Stomach smooth muscle (tissue), 2 donors: Measurements from ENCODE around the gene DNAH6.

Source experiments
- H3K27ac ChIP-seq: one replicate; pipeline ENCODE4 v1.7.0; 2013; ENCODE audit warnings: mild to moderate bottlenecking, low read length, inconsistent platforms
- H3K27me3 ChIP-seq, 2 donors: one replicate each; pipeline ENCODE4 v1.7.0; 2013; ENCODE audit warnings: low read length in 2 of 2; ENCODE audit not compliant: insufficient read depth in 2 of 2, control insufficient read depth in 1 of 2
- H3K36me3 ChIP-seq, 2 donors: one replicate each; pipeline ENCODE4 v1.7.0; 2013; ENCODE audit warnings: low read length in 2 of 2; ENCODE audit not compliant: control insufficient read depth in 2 of 2, insufficient read depth in 2 of 2
- H3K4me1 ChIP-seq: one replicate; pipeline ENCODE4 v1.7.0; 2013; ENCODE audit warnings: low read length; ENCODE audit not compliant: control insufficient read depth, insufficient read depth
- H3K4me3 ChIP-seq, 2 donors: one replicate each; pipeline ENCODE4 v1.7.0; 2013; ENCODE audit warnings: low read length in 2 of 2
- H3K9ac ChIP-seq, 2 donors: one replicate each; pipeline ENCODE4 v1.7.0; 2013; ENCODE audit warnings: low read length in 2 of 2, mild to moderate bottlenecking in 1 of 2
- H3K9me3 ChIP-seq, 2 donors: one replicate each; pipeline ENCODE4 v1.7.0; 2013; ENCODE audit warnings: low read length in 2 of 2; ENCODE audit not compliant: control insufficient read depth in 2 of 2
- donor health status: healthy.
- donor health status: Pancreatic carcinoma.

Gene DNAH6

DNA sequence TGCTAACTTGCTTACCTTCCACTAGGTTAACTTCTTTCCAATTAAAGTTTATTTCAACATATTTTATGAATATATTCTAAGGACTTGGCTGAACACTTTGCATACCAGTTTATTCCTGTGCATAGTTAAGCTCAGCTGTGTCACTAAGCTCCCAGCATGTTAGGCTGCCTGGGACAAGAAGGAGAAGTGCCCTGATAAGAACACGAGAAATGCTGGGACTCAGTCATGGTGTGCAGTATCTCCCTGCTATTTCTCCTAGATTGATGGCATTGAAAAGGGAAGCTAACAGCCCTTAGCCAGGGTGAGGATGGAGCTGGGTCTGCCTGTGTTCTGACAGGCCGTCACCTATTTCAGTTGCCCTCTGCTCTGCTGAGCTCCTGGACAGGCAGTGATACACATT lies 200.3 kb downstream of the DNAH6 start:
- Histone ChIP-seq H3K27ac (no peak overlapping the region), H3K9me3 (no peaks in the 10 kb centered on the region), H3K4me1 (no peaks in the 10 kb centered on the region), H3K4me3 (no peak overlapping the region), H3K27me3 (no peaks in the 10 kb centered on the region), H3K9ac (no peak overlapping the region), H3K36me3 (no peaks in the 10 kb centered on the region)

DNA sequence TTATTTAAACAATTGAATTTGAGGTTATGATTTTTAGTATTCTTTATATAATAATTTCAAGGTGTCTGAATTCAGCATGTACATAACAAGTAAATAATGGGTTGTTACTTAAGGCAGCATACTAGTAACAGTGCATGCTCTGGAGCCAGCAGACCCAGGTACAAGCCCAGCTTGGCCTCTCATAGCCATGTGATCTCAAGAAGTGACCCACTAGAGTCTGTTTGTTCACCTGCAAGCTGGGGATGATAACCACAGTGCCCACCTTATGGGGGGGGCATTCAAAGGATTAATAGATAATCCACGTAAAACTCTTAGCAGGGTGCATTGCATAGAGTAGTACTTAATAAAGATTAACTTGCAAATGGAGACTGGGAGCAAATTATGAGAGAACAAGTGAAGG lies 201.0 kb downstream of the DNAH6 start:
- H3K9me3 ChIP-seq, result no peaks in the 10 kb centered on the region
- H3K36me3 ChIP-seq, result no peaks in the 10 kb centered on the region
- no peak overlapping the region for H3K9ac ChIP-seq
- H3K27me3 ChIP-seq, result no peaks in the 10 kb centered on the region
- no peaks in the 10 kb centered on the region for H3K4me1 ChIP-seq
- H3K27ac ChIP-seq, result no peak overlapping the region
- no peak overlapping the region for H3K4me3 ChIP-seq

DNA sequence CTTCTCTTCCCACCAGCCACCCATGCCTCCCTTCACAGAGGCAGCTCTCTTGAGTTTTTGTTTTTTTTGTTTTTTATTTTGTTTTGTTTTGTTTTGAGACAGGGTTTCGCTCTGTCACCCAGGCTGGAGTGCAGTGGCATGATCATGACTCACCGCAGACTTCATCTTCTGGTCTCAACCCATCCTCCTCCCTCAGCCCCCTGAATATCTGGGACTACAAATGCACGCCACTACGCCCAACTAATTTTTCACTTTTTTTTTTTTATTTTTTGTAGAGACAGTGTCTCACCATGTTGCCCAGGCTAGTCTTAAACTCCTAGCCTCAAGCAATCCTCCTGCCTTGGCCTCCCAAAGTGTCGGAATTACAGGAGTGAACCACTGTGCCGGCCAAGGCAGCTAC lies 203.1 kb downstream of the DNAH6 start:
- Histone ChIP-seq H3K36me3 (no peaks in the 10 kb centered on the region), H3K9ac (no peak overlapping the region), H3K4me3 (no peak overlapping the region), H3K9me3 (no peaks in the 10 kb centered on the region), H3K27me3 (no peaks in the 10 kb centered on the region), H3K4me1 (no peaks in the 10 kb centered on the region), H3K27ac (no peak overlapping the region)

DNA sequence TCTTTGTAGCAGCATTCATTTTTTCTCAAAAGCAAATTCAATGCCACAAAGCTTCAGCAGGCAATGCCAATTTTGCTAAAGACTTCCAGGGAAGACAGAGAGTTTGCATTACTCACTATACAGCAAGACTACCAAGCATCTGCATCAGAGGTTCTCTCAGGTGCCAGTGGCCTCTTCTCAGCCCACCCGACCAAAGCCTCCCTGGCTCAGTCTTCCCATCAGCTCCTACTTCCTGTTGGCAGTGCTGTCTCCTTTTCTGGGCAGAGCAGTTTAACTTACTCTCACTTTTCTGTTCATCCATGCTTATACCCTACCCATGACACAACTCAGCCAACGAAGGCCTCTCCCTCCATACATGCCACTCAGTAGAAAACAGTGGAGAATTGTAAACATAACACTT lies 207.5 kb downstream of the DNAH6 start:
- H3K9me3 ChIP-seq, result no peaks in the 10 kb centered on the region
- H3K27me3 ChIP-seq, result no peaks in the 10 kb centered on the region
- H3K4me3 ChIP-seq, result no peak overlapping the region
- no peak overlapping the region for H3K9ac ChIP-seq
- no peak overlapping the region for H3K27ac ChIP-seq
- no peaks in the 10 kb centered on the region for H3K4me1 ChIP-seq
- no peaks in the 10 kb centered on the region for H3K36me3 ChIP-seq

DNA sequence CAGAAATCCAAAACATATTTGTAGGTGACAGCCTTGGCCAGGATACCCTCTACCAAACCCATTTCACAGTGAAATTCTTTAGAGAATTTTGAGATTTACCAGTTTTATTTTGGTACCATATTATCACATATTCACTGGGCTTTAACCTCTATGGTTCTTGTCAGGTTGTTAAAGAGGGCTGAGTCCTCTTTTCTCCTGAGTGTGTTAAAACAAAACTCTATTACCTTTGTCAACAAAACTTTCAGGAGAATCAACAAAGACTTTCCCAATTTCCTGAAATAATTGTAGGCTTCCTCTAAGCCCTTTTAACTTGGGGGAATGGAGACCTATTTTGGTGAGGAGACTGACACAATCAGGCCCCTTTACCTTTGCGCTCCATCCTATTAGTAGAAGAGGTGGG lies 209.4 kb downstream of the DNAH6 start:
- H3K4me3 ChIP-seq, result no peak overlapping the region
- H3K9me3 ChIP-seq, result no peaks in the 10 kb centered on the region
- no peaks in the 10 kb centered on the region for H3K27me3 ChIP-seq
- H3K4me1 ChIP-seq, result no peaks in the 10 kb centered on the region
- no peak overlapping the region for H3K27ac ChIP-seq
- H3K36me3 ChIP-seq, result no peaks in the 10 kb centered on the region
- no peak overlapping the region for H3K9ac ChIP-seq

DNA sequence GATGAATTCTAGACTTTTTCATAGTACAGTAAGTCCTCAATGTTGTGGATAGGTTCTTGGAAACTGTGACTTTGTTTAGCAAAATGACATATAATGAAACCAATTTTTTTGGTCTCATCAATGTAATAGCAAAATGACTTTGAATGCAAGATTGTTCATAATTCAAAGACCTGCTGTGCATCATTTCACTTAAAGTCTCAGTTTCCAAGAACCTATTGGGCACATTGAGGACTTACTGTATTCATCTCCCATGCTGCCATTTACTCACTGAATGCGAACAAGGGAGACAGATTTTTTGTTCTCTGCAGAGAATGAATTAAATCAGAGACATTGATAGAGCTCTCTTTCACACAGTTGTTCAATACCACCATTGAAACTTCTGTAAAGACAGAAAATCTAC lies 211.0 kb downstream of the DNAH6 start:
- H3K9me3 ChIP-seq, result no peaks in the 10 kb centered on the region
- no peak overlapping the region for H3K4me3 ChIP-seq
- H3K4me1 ChIP-seq, result no peaks in the 10 kb centered on the region
- no peak overlapping the region for H3K9ac ChIP-seq
- no peaks in the 10 kb centered on the region for H3K36me3 ChIP-seq
- no peak overlapping the region for H3K27ac ChIP-seq
- H3K27me3 ChIP-seq, result no peaks in the 10 kb centered on the region

DNA sequence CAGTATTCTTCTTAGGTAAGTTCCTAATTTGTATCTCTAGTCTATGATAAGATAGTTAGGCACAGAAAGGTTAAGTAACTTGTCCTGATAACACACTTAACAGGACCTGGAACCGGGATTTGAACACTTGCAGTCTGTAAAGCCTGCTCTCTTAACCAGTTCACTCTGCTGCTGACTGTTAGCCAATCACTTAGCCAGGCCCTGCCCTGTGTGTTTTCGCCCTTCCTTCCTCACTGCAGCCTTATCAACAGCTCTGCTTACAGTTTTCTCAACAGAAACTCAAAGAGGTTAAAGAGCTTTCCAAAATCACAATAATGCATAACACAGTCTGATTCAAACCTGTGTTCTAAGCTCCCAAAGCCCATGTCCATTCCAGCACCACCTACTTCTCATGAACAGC lies 212.9 kb downstream of the DNAH6 start:
- Histone ChIP-seq H3K27me3 (no peaks in the 10 kb centered on the region), H3K9ac (no peak overlapping the region), H3K9me3 (no peaks in the 10 kb centered on the region), H3K4me1 (no peaks in the 10 kb centered on the region), H3K27ac (no peak overlapping the region), H3K4me3 (no peak overlapping the region), H3K36me3 (no peaks in the 10 kb centered on the region)

DNA sequence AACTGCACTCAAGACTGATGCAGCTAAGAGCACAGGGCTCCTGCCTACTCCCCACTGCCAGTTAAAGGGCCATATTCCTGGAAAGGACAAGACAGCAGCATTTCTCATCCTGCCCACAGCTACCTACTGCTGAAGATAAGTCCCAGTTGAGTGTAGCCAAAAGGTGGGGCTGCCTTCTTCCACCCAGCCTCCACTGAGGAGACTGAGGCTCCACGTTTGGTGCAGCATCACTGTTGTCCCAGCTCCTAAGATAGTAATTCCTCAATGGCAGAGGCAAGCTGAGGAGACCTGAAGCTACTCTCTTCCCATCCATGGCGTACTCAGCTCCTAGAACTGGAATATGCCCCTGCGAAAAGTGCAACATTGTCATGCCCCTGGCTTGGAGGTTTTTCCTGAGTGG lies 214.9 kb downstream of the DNAH6 start:
- Histone ChIP-seq H3K36me3 (no peaks in the 10 kb centered on the region), H3K27ac (no peak overlapping the region), H3K9ac (no peak overlapping the region), H3K9me3 (no peaks in the 10 kb centered on the region), H3K4me3 (no peak overlapping the region), H3K4me1 (no peaks in the 10 kb centered on the region), H3K27me3 (no peaks in the 10 kb centered on the region)

DNA sequence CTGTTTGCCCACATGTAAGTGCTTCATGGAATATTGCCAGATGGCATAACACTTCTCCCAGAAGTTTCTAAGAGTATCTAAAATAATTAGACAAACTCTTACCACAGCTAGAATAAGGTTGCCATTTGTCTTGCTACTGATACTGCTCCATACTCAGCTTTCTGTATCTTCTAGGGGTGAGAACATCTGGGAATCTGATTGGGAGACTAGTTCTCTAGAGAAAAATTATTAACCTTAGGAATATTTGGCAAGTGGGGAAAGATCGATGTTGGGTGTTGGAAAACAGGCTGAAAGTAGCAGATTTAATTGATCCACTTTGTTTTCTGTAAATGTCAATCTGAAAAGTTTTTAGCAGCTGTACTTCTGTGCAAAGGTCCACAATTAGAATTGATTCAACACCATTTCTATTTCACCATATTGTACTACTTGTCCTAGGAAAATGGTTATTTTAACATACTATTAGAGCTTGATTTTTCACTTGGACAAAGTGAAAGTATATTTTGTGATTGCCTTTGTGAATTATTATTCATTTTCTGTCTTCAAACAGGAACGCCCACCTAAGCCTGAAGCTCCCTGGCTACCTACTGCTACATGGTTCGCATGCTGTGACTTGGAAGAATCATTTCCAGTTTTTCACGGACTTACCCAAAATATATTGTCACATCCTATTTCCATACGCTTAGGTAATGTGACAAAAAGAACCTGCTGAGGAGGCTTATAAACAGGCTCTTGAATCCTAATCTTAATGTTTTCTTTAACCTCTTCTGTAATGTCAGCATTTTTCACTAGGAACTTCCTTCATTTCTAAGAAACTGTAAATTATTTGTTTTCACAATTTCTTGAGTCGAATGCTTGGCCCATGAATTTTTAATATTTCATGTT lies 216.8 kb downstream of the DNAH6 start:
- no peaks in the 10 kb centered on the region for H3K27me3 ChIP-seq
- H3K27ac ChIP-seq, result no peak overlapping the region
- H3K4me3 ChIP-seq, result no peak overlapping the region
- H3K36me3 ChIP-seq, result no peaks in the 10 kb centered on the region
- H3K9ac ChIP-seq, result no peak overlapping the region
- no peaks in the 10 kb centered on the region for H3K9me3 ChIP-seq
- H3K4me1 ChIP-seq, result no peaks in the 10 kb centered on the region

DNA sequence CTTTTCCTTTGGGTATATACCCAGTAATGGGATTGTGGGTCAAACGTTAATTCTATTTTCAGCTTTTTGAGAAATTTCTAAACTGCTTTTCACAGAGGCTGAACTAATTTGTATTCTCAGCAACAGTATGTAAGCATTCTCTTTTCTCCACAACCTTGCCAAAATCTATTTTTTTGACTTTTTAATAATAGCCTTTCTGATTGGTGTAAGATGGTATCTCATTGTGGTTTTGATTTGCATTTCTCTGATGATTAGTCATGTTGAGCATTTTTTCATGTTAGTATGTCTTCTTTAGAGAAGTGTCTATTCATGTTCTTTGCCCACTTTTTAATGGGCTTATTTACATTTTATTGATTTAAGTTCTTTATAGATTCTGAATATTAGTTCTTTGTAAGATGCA lies 219.1 kb downstream of the DNAH6 start:
- Histone ChIP-seq H3K9ac (no peak overlapping the region), H3K27ac (no peak overlapping the region), H3K36me3 (no peaks in the 10 kb centered on the region), H3K9me3 (no peaks in the 10 kb centered on the region), H3K27me3 (no peaks in the 10 kb centered on the region), H3K4me3 (no peak overlapping the region), H3K4me1 (no peaks in the 10 kb centered on the region)

DNA sequence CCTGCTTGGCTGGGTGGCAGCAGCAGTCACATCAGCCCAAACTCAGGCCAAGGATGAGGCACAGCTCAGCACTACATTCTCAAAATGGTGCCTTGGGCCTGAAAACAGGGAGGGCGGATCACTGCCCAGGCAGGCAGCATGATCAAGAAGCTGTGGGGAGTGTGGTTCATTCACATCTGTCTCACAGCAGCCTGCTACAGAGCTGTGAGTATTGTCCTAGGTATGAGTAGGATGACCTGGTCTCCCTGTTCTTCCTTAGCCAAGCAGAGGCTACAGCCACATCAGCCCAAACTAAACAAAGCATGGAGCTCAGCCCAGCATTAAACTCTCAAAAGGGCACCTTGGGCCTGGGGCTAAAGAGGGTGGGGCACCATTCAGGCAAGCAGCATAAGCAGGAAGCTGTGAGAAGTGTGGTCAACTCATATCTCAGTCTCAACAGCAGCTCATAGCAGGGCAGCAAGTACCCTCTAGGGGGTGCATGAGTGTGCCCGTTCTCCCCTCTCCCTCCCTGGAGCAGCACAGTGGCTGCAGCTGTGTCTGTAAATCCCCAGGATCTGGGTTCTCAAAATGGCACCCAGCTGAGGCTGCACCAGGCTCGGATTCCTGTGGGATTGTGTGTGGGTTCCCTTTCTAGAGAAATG lies 225.0 kb downstream of the DNAH6 start:
- Histone ChIP-seq H3K4me1 (no peaks in the 10 kb centered on the region), H3K4me3 (no peak overlapping the region), H3K9ac (no peak overlapping the region), H3K27ac (no peak overlapping the region), H3K27me3 (peaks cover 0 to 3% of the 10 kb centered on the region in 2 donors), H3K9me3 (no peaks in the 10 kb centered on the region), H3K36me3 (no peaks in the 10 kb centered on the region)
